ENCODE measurements around the gene REXO1.
"Not testable (repeated sequence)": the region's sequence is repeated elsewhere in the genome, so short reads cannot be mapped to it uniquely, and the experiment has no call there.

Gene REXO1, protein sequence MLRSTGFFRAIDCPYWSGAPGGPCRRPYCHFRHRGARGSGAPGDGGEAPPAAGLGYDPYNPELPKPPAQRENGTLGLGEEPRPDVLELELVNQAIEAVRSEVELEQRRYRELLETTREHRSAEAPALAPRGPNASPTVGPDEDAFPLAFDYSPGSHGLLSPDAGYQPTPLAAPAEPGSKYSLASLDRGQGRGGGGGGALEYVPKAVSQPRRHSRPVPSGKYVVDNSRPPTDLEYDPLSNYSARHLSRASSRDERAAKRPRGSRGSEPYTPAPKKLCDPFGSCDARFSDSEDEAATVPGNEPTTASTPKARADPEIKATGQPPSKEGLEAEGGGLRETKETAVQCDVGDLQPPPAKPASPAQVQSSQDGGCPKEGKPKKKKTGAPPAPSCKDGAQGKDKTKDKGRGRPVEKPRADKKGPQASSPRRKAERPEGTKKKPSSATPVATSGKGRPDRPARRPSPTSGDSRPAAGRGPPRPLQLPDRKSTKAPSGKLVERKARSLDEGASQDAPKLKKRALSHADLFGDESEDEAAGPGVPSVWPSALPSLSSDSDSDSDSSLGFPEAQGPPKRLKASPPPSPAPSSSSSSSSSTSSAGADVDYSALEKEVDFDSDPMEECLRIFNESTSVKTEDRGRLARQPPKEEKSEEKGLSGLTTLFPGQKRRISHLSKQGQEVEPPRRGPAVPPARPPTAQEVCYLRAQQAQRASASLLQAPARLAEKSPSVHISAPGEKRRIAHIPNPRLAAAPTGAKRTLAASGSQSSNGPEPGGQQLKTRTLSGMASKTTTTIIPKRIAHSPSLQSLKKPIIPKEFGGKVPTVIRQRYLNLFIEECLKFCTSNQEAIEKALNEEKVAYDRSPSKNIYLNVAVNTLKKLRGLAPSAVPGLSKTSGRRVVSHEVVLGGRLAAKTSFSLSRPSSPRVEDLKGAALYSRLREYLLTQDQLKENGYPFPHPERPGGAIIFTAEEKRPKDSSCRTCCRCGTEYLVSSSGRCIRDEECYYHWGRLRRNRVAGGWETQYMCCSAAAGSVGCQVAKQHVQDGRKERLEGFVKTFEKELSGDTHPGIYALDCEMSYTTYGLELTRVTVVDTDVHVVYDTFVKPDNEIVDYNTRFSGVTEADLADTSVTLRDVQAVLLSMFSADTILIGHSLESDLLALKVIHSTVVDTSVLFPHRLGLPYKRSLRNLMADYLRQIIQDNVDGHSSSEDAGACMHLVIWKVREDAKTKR
- total RNA-seq: 11.7 to 45.5 (median 25.0) reads per million in 17 experiments

DNA sequence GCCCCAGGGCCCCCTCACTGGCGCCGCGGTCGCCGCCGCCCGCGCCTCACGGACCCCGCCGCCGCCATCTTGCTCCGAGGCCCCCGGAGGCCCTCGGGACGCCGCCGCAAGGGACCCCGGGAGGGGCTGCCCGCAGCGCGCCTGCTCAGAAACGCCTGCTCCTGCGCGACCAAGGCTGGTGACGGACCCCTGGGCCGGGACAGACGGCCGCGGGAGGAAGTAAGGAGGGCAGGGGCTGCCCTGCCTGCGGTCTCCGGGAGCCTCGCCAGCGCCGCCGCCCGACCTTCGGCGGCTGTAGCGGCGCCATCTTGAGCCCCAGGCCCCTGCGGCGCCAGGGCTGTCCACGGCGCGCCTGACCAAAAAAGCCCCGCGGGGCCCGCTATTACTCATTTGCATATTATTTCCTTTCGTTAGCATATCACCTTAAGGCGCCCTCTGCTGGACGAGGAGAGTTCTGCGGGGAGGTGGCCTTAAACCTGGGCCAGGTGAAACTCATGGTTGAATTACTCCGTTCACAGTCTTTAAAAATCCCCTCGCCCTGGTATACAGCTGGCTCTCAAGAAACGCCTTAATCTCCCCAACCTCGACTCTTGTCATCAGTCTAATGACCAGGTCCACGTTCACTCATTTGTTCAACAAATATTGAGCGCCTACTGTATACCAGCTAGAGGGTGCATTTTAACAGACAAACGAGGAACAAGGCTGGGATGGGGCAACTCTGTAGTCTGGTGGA, at the start of gene REXO1:
Gene REXO1 (minus strand): TSS at position 85 of the 733 bp plus-strand sequence. CDS start 125 bp downstream, outside the sequence.
- peak; percentile 95 to 99 (median 98) for DNase-seq

DNA sequence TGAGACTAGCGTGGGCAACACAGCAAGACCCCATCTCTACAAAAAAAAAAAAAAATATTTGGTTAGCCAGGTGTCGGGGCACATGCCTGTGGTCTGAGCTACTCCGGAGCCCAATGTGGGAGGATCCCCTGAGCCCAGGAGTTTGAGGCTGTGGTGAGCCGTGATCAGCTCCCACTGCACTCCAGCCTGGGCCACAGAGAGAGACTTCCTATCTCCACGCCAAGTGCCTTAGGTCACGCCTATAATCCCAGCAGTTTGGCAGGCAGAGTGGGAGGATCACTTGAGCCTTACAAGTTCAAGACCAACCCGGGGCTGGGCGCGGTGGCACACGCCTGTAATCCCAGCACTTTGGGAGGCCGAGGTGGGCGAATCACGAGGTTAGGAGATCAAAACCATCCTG, 48.2 kb upstream of the REXO1 start:
- peak in 3 of 4 experiments; percentile 52 to 64 (median 62) for DNase-seq

DNA sequence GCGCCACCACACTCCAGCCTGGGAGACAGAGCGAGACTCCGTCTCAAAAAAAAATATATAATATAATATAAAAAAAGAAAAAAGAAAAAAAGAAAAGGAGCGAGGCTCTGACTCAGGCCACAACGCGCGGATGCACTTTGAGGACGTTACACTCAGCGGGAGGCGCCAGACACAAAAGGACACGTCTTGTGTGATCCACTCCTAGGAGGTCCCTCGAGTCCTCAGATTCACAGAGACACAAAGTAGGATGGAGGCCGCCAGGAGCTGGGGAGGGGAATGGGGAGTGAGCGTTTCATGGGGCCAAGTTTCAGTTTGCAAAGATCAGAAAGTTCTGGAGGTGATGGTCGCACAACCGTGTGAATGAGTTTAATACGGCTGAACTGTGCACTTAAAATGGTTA, 45.5 kb upstream of the REXO1 start:
- DNase-seq: peak in 2 of 4 experiments; percentile 19 to 22

DNA sequence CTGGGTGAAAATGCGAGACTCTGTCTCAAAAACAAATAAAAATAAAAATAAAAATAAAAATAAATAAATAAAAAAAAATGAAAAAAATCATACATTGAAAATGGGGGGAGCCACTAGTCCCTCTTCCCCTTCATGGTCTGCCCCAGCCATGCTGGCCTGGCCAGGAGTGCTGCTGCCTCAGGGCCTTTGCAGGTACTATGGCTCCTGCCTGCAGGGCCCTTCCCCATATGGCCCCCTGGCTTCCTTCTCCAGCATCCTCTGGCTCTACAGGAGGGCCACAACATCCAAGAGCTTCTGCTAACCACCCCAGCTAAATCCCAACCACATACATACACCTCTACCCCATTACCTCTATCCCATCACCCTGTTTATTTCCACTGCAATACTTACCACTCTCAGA, 41.6 kb upstream of the REXO1 start:
- DNase-seq: no peak

DNA sequence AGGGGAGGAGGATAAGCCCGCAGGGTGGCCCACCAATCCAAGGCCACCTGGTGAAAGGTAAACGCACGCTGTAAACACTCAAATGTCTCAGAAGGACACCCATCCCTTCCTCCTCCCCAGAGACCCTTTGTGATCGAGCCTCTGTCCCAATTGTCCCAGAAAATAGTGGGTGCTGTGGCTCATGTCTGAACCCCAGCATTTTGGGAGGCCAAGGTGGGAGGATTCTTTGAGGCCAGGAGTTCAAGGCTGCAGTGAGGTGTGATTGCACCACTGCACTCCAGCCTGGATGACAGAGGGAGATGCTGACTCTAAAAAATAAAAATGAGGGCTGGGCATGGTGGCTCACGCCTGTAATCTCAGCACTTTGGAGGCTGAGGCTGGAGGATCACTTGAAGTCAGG, 40.1 kb upstream of the REXO1 start:
- DNase-seq: no peak

DNA sequence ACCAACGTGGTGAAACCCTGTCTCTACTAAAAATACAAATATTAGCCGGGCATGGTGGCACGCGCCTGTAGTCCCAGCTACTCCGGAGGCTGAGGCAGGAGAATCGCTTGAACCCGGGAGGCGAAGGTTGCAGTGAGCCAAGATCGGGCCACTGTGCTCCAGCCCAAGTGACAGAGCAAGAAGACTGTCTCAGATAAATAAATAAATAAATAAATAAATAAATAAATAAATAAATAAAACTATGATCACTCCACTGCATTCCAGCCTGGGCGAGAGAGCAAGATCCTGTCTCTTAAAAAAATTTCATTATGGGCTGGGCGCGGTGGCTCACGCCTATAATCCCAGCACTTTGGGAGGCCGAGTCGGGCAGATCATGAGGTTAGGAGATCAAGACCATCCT, 38.1 kb upstream of the REXO1 start:
- not testable (repeated sequence) for DNase-seq

DNA sequence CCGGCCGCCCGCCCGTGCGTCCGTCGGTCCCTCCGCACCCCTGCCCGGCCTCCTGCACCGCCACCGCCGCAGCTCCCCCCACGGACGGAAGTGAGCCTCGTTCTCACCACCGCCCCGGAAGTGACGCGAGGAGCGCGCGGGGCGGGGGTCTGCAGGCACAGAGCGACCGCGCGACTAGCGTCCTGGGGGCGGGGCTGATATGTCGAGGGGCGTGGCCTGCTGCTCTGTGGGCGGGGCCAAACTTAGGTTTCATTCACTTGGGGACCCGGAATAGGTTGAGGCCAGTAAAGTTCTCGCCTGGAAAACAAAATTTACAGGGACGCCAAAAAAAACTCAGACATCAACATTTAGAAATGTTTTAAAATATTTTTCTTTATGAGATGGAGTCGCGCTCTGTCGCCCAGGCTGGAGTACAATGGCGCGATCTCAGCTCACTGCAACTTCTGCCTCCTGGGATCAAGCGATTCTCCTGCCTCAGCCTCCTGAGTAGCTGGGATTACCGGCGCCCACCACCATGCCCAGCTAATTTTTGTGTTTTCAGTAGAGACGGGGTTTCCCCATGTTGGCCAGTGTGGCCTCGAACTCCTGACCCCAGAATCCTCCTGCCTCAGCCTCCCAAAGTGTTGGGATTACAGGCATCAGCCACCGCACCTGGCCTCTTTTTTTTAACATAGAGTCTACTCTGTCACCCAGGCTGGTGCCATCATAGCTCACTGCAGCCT, 37.3 kb upstream of the REXO1 start, which contains the start of gene ABHD17A:
Gene ABHD17A (minus strand): TSS at position 99 of the 722 bp plus-strand sequence. CDS start 3,930 bp downstream, outside the sequence.
- peak; percentile 98 to 99 (median 99) for DNase-seq

DNA sequence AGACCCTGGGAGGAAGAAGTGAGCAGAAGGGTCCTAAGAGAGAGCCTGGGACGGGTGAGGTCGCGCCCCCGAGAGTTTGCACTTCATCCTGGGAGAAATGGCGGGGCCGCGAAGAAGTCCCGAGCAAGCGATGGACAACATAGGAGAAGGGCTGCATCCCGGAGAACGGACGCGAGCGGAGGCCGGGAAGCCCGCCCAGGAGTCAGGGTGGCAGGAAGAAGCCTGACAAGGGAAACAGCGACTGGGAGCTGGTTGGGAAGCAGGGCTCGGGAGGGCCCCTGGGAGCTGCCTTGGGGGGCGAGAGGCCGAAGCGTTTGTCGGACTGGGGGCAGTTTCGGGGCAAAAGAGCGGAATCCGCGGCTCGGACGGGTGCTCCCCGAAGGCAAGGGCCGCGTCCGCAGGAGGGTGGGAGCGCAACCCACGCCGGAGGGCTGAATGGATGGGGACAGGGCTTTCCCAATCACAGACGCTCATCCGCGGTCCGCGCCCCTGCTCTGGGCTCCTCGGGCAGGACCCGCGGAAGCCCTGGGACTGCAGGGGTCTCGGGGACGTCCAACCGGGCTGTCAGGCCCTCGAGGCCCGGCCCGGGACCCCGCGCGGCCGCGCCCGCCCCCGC, 36.5 kb upstream of the REXO1 start:
- DNase-seq: peak in 2 of 4 experiments; percentile 26 to 37

DNA sequence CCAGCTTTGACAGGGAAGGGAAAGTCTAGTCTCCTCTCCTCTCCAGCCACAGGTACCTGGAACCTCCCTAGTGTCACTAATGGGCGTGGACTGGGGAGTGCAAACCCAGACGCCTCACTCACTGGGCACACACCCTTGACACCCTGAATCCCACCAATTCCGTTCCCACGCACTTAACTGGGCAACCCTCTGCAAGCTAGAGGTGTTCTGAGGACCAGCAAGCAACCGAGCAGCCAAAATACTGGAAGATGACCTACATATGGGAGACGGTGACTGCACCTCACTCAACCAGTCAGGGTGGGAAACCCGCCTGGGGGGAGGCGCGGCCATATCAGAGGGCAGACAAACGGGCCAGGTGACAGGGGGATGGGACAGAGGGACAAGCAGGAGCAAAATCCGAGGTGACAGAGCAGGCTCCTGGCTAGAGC, 36.0 kb upstream of the REXO1 start:
- peak in 1 of 4 experiments; percentile 21 for DNase-seq

DNA sequence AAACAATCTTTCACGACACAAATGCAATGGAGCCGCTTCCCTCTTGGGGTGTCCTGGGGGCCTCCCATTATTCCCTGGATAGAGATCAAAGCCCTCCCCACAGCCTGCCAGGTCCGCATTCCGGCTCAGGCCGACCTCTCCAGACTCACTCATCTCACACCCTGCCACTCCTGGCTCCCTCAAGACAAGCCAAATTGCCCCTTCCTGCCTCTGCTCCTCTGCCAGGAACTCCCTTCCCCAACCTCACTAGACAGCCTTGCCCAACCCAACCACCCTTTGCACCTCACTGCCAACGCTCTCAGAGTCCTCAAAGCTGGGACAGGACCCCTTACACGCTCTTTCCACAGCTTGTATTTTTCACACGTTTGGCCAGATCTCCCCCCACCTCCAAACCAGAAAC, 35.5 kb upstream of the REXO1 start:
- peak in 1 of 4 experiments; percentile 28 for DNase-seq

DNA sequence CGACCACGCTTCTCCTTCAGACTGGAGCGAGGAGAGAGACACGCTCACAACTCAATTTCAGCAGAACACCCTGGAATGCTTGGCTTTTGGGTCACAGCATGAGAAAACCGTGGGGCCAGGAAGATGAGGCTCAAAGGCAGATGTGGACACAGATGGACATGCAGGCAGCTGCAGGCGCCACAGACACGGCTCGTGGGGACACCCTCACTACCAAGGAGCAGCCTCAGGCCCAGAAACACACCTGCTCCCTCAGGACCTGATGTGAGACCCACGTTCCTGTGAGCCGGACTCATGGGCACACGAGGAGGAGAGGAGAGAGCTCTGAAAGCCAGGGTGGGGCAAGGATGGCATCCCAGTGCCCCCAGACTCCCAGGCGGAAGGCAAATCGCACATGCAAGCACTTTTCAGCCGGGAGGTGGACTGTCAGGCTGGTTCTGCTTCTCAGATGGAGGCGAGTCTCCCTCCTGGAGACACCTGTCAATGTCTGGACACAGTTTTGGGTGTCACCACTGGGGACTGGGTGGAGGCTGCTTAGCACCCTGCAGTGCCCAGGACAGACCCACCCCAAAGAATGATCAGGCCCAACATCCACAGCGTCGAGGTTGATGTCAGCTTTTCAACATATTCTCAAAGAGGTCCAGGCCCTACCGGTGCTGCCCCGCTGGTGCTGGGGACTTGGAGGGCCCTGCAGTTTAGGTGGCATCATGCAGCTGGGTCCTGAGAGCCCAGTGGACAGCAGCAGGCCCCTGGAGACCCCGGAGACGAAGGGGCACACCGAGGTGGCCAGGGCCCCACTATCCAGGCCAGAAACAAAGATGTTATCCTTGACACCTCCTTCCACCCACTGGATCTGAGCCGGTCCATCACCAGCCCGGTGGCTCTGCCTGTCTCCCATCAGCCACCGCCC, 34.8 kb upstream of the REXO1 start:
- DNase-seq: no peak

DNA sequence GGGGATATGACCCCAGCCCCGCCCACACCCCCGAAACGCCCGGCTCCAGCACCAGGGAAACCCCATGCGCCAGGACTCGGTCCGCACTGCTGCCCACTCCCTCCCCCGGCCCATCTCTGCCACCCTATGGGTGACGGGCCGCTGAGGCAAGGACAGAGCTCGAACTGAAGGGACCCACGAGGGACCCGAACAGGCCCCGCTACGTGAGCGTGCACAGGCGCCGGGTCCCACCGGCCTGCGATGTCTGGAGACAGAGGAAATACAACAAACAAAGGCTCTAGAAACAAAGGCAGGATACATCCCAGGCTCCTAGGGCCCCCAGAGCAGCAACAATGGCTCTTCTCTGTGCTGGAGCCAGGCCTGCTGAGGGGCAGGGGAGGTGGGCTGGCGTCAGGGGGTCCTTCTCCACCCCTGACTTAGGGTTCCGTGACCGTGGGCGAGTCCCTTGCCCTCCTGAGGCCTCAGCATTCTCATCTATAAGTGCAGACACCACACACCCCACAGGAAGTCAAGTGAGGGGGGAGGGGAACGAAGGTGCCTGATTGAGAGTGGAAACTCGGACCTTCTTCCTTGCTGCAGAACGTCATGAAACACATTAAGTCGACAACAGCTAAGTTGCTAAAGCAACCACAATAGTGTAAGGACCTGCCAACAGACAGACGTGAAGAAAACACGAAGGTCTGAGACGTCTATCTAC, 34.0 kb upstream of the REXO1 start:
- DNase-seq: no peak

DNA sequence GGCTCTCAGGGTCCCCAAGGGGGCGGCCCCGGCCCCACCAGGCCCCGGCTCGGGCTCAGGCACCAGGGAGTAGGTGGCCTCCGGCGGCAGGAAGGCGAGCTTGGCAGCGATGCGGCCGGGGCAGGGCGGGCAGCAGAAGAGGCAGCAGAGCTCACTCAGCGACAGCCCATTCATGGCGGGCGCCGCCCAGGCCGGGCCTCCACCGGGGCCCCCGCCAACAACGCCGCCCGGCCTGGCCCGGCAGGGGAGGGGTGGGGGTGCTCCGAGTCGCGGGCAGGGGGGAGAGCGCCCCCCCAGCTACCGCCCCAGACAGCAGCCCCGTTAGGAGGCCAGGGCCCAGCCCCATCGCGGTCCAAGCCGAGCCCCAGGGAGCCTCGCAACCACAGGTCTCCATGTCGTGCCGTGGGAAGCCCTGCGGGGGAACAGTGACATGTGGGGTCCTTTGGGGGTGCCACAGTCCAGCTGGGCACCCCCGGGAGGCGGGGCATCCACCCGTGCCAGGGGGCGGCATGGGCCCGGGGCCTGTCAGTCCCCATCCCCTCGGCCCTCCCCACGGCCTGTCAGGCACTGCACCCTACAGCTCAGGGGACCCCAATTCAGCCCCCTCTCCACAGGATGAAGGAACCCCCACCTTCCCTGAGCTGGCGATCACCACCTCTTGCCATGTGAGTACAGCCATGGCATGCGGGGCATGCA, 33.3 kb upstream of the REXO1 start:
- not testable (repeated sequence) for DNase-seq

DNA sequence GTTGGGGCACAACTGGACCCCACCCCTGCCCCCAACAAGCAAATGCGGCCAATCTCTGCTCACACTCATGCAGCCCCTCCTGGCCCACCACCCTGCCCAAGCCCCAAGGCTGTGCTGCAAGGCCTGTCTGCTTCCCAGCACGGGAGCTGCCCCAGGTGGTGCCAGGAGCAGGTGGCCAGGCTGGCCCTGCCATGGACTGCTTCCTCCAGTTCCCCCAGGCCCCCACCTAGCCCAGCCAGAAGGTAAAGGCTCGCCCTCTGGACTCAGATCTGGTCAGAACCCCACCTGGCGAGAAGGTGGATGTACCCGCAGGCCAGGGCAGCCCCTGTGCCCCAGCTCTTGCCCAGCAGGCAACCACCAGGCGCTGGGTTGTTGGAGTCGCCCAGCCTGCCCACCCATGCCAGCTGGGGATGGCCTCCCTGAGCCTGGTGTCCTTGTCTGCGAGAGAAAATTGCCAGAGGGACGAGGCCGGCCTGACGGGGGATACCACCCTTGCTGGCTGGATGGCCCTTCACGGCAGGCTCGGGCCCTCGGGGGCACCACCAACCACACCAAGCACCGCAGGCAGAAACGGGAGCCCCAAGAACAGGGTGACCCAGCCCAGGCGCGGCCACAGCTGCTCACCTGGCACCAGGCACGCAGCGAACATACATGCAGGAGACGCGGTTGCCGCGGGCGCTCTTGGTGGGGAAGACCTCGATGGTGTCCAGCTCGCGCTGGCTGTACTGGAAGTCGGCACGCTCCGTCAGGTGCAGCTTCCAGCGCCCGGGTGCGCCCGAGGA, 32.5 kb upstream of the REXO1 start:
- DNase-seq: no peak

DNA sequence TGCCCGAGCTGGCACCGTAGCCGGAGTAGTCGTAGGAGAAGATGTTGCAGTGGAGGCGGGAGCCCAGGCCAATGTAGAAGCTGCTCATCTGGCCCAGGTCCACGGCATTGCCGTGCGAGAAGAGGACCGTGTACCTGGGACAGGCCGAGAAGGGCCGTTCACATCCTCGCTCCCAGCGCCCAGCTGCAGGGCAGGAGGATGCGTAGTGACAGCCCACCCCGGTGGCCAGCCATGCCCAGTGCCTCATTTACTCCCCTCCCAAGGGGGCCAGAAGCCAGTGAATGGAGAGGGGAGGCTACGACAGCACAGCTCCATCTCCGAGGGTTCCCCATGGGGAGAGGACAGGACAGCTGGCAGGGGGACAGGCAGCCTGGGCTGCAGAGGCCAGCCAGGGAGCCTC, 31.7 kb upstream of the REXO1 start:
- DNase-seq: not testable (repeated sequence)

DNA sequence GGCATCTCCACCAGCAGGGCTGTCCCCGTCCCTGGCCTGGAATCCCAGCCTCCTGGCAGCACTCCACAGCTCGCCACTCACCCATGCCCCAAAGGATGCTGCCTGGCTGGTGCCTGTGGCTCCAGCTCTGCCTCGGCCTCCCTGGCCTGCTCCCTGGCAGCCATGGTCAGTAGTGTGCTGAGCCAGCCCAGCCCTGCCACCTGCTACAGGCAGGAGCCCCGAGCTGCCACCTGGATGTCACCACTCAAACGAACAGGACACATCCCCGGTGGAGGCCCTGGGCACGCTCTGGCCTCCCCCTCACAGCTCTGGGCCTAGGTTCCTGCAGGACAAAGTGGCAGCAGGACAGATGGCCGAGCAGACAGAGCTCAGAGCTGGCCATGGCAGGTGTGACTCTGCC, 30.3 kb upstream of the REXO1 start:
- not testable (repeated sequence) for DNase-seq

DNA sequence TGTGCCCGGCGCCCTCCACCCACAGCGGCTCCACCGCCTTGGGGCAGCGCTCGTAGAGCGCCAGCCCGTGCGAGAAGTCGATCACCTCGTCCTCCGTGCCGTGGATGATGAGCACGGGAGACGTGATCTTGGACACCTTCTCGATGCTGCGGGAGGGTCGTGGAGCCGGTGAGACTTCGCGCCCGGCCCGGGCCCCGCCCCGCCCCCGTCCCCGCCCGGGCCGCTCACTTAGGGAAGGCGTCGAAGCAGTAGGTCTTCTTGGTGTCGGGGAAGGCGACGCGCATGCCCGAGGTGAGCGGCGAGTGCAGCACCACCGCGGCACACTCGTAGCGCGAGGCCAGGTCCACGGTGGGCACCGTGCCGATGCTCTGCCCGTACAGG, 29.0 kb upstream of the REXO1 start:
- DNase-seq: peak in 1 of 4 experiments; percentile 4

Measured in suppressor macrophage (primary cell).